ENCODE results near the gene GMIP. TPM values are rescaled to one million over a fixed set of nuclear protein-coding genes. Genes with fewer than 3 reads are reported as not detected.
"Not testable (repeated sequence)": the region's sequence is repeated elsewhere in the genome, so short reads cannot be mapped to it uniquely, and the experiment has no call there.

Gene GMIP
- total and polyA plus RNA-seq, 2 experiments from 2014 or later, result 5.1 to 22.1 TPM

GRCh38 chr19:19686580-19686979, 43.1 kb upstream of the GMIP start:
- Histone ChIP-seq H2AFZ (no peak overlapping the region), H3K9me2 (ENCODE audit: insufficient read depth) (no peaks in the 10 kb centered on the region), H3K27ac (ENCODE audit: low read depth) (peak overlapping the region; percentile 39; the same call in 1 of the 2 replicates), H3K36me3 (ENCODE audit: insufficient read depth) (peaks cover 8% of the 10 kb centered on the region; the same call in 1 of the 2 replicates), H3K4me3 (no peak overlapping the region), H3K4me1 (ENCODE audit: insufficient read depth) (no peaks in the 10 kb centered on the region), H3F3A (replicated peaks; ENCODE audit: low read depth) (0 out of 2 replicates have a peak, but pooled peaks cover 6% of the 10 kb centered on the region), H3K79me2 (replicated peaks; ENCODE audit: insufficient read depth) (no peaks in the 10 kb centered on the region), H3K4me2 (no peak overlapping the region), H3K27me3 (ENCODE audit: insufficient read depth) (no peaks in the 10 kb centered on the region), H4K20me1 (replicated peaks; ENCODE audit: insufficient read depth) (peaks cover 5% of the 10 kb centered on the region; the same call in 1 of the 2 replicates)
- Mint-ChIP-seq H3K9me3 (peaks cover 6% of the 10 kb centered on the region), H3K27me3 (ENCODE audit: insufficient read depth, low read depth, poor library complexity) (peaks cover 3% of the 10 kb centered on the region), H3K27ac (no peak overlapping the region), H3K4me3 (no peak overlapping the region), H3K4me1 (no peaks in the 10 kb centered on the region), H3K36me3 (ENCODE audit: low read depth) (peaks cover 36% of the 10 kb centered on the region)
- TF ChIP-seq POLR2AphosphoS5 (IDR thresholded peaks at IDR 0.05; ENCODE audit: low read depth) (no peak), ETS1 (IDR thresholded peaks at IDR 0.05) (no peak), ZNF331 (CRISPR knock-in tag; IDR thresholded peaks at IDR 0.05; ENCODE audit: low read depth) (no peak), JUNB (IDR thresholded peaks at IDR 0.05; ENCODE audit: unreplicated experiment) (no peak), EZH2 (IDR thresholded peaks at IDR 0.05; ENCODE audit: low read depth, unreplicated experiment) (no peak), STAT1 (IDR thresholded peaks at IDR 0.05; ENCODE audit: unreplicated experiment) (no peak), CREB1 (CRISPR knock-in tag; IDR thresholded peaks at IDR 0.05; ENCODE audit: low read depth) (no peak), ZNF114 (CRISPR knock-in tag; IDR thresholded peaks at IDR 0.05) (no peak), EZH2phosphoT487 (IDR thresholded peaks at IDR 0.05; ENCODE audit: unreplicated experiment) (no peak)
- no peak for ATAC-seq
- no peak for DNase-seq (ENCODE audit: low spot score)

GRCh38 chr19:19686119-19686518, 42.7 kb upstream of the GMIP start:
- not testable (repeated sequence) for H3K4me3 Mint-ChIP-seq; H3K27ac ChIP-seq (ENCODE audit: low read depth); H3K27ac Mint-ChIP-seq; H2AFZ ChIP-seq; H3F3A ChIP-seq (replicated peaks; ENCODE audit: low read depth); ATAC-seq; H3K4me1 ChIP-seq (ENCODE audit: insufficient read depth); H3K79me2 ChIP-seq (replicated peaks; ENCODE audit: insufficient read depth); H3K27me3 ChIP-seq (ENCODE audit: insufficient read depth); H4K20me1 ChIP-seq (replicated peaks; ENCODE audit: insufficient read depth); H3K9me2 ChIP-seq (ENCODE audit: insufficient read depth); H3K4me1 Mint-ChIP-seq; H3K36me3 ChIP-seq (ENCODE audit: insufficient read depth); DNase-seq (ENCODE audit: low spot score); H3K4me3 ChIP-seq; H3K9me3 Mint-ChIP-seq; H3K27me3 Mint-ChIP-seq (ENCODE audit: insufficient read depth, low read depth, poor library complexity); H3K4me2 ChIP-seq
- peaks cover 40% of the 10 kb centered on the region for H3K36me3 Mint-ChIP-seq (ENCODE audit: low read depth)

Data from GM23338 (cell line).